GM19099 (cell line): ENCODE results near the gene EIF3I.

ENCODE experiments used
- POLR2A ChIP-seq: IDR thresholded peaks from 3 replicates; pipeline ENCODE4 v1.6.1; 2011; ENCODE audit warnings: low read depth; ENCODE audit not compliant: insufficient read length; ENCODE audit errors: extremely low read depth

Gene EIF3I

GRCh38 chr1:32221980-32222755 lies at the start of gene EIF3I, which contains the start of gene TMEM234:
TSS of gene EIF3I (plus strand) at chr1:32222407. CDS start at chr1:32222442, 35 bp downstream.
TSS of gene TMEM234 (minus strand) at chr1:32222353. CDS start at chr1:32222322, 31 bp downstream.
- TF ChIP-seq POLR2A = peak; percentile 82

GRCh38 chr1:32172621-32173245 lies 49.5 kb upstream of the EIF3I start:
- no peak for TF ChIP-seq POLR2A

- no peak for TF ChIP-seq POLR2A
These were observed 43.6 kb upstream of the EIF3I start for GRCh38 chr1:32178380-32179192.

- TF ChIP-seq POLR2A = no peak
These were observed 43.1 kb upstream of the EIF3I start for GRCh38 chr1:32179193-32179442.

- peak; percentile 95 for TF ChIP-seq POLR2A
These were observed 42.6 kb upstream of the EIF3I start, which contains the start of gene TXLNA for GRCh38 chr1:32179443-32180185. TSS of gene TXLNA (plus strand) at chr1:32179675. CDS start at chr1:32180346, 671 bp downstream.

- peak; percentile 17 for TF ChIP-seq POLR2A
These were observed 41.8 kb upstream of the EIF3I start for GRCh38 chr1:32180186-32181060.

- no peak for TF ChIP-seq POLR2A
These were observed 41.1 kb upstream of the EIF3I start for GRCh38 chr1:32181065-32181464.

- TF ChIP-seq POLR2A = no peak
These were observed 40.6 kb upstream of the EIF3I start for GRCh38 chr1:32181563-32181962.

- no peak for TF ChIP-seq POLR2A
These were observed 40.1 kb upstream of the EIF3I start for GRCh38 chr1:32182060-32182459.

- no peak for TF ChIP-seq POLR2A
These were observed 37.6 kb upstream of the EIF3I start for GRCh38 chr1:32184650-32185049.

GRCh38 chr1:32186077-32186476 lies 36.1 kb upstream of the EIF3I start:
- no peak for TF ChIP-seq POLR2A

GRCh38 chr1:32186491-32186890 lies 35.7 kb upstream of the EIF3I start:
- TF ChIP-seq POLR2A = no peak

- no peak for TF ChIP-seq POLR2A
These were observed 34.4 kb upstream of the EIF3I start for GRCh38 chr1:32187850-32188249.
